ENCODE measurements around the gene TRIM33.

DNA sequence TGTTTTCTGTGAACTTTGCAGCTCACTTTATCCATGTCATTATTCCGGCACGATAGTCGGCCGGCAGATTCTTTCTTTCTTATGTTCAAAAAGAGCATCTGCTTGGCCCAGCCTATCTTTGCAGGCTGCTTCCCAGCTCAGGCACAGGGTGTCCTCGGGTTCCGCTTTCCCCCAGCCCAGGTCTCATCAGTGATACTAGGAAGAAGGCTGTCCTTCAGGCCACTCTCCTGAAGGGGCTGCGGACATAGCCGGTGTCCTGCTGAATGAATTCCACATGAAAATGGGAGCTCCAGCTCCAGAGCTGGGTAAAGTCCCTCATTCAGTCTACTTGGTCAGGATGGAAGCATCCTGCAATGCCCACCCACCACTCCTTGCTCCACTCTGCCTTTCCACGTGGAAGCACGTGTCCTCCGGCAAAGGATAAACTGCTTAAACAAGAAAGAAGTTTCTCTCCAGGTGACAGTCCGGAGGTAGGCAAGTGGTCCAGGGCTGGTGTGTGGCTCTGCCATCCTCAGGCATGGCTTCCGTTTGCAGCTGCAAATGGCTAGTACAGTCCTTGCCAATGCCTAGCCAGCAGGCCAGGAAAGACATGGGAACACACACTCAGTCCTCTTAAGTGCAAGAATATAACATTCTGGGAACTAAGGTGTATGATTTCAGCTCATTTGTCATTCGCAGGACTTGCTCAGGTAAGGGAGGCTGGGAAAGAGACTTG, 161.0 kb downstream of the TRIM33 start:
- no peak for TF ChIP-seq CTCF (conservative IDR thresholded peaks at IDR 0.05)
- TF ChIP-seq ZFX (IDR thresholded peaks at IDR 0.05): no peak
